OCI-LY3 (cell line): ENCODE results near the gene CCM2.

Experiments
- CTCF ChIP-seq: fragments of 200-600, 300-600 bp; sonication (generic); IDR thresholded peaks from 2 replicates; pipeline ENCODE4 v1.5.1; 2014; ENCODE audit warnings: antibody characterized with exemption, low read length, low read depth
- EZH2phosphoT487 ChIP-seq: fragments of 200-600 bp; shearing (Covaris generic); IDR thresholded peaks from 2 replicates; pipeline ENCODE4 v1.6.1; 2018; ENCODE audit warnings: antibody characterized with exemption, mixed run types, low read depth

- TF ChIP-seq CTCF (no peak), EZH2phosphoT487 (no peak)
These were observed 1.2 kb downstream of the CCM2 start for GRCh38 chr7:45001138-45001694.
